HG03064 (cell line): Measurements from ENCODE around the gene RNASE12.
"Not testable (repeated sequence)": the region's sequence is repeated elsewhere in the genome, so short reads cannot be mapped to it uniquely, and the experiment has no call there.

ENCODE experiments used
- ATAC-seq: cut with Tn5 transposase; IDR thresholded peaks from one replicate; pipeline ENCODE4 v1.9.1; 2021; ENCODE audit warnings: low read depth; ENCODE audit not compliant: unreplicated experiment

Gene RNASE12, protein sequence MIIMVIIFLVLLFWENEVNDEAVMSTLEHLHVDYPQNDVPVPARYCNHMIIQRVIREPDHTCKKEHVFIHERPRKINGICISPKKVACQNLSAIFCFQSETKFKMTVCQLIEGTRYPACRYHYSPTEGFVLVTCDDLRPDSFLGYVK

DNA sequence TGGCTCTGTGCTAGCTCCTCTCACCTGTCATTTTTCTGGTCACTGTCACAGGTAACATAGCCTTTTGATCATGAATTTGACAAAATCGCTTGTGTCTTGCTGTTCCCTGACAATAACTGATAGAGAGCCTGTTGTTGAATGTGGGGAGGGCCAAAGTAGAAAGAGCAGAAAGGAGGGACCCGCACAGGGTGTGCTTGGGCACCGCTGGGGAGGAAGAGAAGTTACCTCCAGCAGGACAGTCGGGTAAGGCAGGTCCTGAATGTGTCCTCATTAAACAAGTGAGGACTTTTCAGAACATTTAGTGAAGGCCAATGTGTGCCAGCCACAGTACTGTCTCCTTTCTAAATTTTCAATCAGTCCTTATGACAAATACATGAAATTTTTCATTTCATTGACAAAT is at the start of gene RNASE12:
RNASE12 (minus strand) TSS at position 142 of the 400 bp plus-strand sequence. CDS start 653 bp downstream, outside the sequence.
- ATAC-seq, result no peak

DNA sequence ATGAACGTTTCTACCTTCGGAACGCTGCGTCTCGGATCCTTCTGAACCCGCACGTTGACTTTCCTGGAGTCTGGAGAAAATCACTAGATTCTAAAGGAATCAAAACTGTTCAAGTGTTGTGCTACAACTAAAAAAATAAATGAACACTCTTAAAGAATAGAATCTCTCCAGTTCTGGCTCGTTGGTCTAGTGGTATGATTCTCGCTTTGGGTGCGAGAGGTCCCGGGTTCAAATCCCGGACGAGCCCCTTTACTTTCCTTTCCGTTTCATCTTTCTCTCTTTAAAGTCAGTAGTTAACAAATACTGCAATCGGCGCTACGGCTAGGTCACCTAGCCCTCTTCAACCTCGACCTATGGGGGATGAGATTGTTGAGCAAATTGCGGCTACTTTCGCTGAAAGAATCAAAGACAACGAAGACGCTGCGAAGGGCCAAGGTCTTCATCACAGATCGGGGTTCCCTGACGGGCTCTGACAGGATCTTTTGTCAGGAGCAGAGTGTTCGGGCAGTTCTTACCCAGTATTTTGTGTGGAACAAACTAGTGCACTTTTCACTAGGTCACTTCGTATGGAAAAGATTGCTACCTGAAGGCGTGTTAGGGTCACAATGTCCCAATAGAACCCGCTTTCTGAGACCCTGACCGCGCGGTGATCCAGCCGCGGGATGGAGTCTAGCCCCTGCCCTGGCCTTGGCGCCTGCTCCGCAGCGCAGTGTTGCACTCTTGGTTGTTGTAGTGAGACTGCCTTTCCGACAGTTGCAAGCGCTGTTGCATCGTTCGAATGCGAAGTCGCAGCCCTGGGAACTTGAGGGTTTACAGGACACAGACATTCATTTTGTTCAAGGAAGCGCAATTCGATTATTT is 41.9 kb upstream of the RNASE12 start:
- no peak for ATAC-seq

DNA sequence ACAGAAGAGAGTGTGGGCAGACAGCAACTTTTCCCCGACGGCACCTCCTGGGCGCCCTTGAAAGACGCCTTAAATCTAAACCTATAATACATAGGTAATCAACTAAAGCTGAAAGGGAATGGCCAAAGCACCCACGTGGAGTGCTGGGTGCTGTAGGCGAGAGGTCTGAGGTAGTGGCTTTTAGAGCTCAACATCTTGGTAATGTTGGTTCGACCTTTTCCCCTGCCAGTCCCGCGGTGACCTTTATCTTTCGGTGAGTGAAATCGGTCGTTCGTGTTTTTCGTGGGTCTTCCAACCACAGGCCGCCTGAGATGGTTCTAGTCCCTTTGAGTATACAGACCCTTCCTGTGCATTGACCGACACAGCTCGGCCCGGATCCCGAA is 41.3 kb upstream of the RNASE12 start:
- ATAC-seq, result no peak

DNA sequence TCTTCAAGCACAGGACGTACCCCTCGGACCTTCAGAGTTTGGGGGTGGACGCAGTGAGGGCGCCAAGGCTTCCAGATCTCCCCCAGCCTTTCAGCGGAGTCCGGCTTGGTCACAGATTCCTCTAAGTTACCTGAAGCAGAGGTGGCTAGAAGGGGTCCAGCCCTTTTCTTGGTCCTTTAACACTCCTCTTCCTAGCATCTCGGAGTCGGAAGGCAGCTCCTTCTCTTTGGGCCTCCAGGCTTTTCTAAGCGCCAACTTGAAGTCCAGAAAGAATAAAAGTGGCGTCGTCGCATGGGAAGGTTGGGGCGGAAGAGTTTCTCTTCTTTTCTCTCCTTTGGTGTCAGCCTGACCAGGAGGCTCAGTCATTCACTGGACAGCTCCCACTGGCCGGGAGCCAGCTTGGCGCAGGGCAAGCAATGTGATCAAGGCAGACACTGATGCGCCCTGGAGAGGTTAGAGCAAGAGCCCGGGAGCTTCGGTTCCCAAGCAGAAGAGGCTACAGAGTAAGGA is 40.8 kb upstream of the RNASE12 start:
- no peak for ATAC-seq

DNA sequence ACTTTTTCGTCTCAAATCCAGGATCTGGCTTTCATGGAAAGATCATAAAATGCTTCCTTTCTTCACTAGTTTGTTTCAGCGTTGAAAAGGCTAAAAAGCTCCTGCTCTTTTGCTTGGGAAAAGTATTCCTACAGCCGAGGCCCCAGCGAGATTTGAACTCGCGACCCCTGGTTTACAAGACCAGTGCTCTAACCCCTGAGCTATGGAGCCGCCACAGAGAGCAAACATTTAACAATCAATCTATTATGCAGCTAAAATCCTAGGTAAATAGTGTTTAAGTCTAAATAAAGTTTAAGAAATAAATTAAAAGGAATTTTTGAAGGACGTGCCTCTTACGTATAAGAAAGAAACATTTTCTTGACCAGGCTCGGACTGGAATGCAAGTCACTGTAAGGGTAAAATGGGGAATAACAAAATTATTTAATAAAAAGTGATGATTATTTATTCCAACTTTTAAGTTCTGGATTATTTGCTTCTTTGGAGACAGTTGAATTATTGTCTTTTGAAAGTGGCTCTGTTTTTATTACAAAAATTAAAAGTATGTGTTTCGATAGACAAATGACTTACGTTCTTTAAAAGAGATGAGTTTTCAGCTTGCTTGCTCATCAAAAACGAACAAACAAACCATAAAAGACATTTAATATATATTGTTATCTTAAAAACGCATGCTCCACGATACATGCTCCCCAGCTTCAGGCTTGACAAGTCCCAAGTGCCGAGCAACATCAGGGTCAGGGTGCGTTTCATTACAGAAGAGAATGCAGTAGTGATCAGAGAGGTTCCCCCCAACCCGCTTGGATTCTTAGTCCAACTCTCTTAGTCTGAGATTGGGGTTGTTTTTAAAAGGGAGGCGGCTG is 40.1 kb upstream of the RNASE12 start:
- no peak for ATAC-seq

GRCh38 chr14:20630340-20631022 is 39.3 kb upstream of the RNASE12 start:
- no peak for ATAC-seq

- ATAC-seq, result no peak
Measured at GRCh38 chr14:20628063-20628854, 37.1 kb upstream of the RNASE12 start.

GRCh38 chr14:20627346-20628027 is 36.3 kb upstream of the RNASE12 start:
- ATAC-seq, result no peak

DNA sequence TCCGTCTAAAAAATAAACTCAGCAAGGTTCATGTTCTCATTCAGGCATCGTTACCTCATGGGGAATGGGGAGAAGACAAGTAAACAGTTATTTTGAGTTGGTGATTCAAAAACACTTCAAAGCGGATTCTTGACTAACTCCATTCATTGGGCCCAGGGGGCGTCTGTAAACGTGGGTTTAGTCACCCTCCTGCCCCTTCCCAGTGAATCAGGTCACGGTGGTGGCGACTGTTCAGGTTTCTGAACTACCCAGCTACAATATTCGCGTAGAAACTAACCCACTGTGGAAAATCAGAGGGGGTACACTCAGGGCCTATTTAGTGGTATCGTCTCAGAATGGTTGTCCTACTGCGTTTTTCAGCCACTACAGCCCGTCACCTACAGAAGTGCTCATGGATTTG is 35.1 kb upstream of the RNASE12 start:
- ATAC-seq, result no peak

DNA sequence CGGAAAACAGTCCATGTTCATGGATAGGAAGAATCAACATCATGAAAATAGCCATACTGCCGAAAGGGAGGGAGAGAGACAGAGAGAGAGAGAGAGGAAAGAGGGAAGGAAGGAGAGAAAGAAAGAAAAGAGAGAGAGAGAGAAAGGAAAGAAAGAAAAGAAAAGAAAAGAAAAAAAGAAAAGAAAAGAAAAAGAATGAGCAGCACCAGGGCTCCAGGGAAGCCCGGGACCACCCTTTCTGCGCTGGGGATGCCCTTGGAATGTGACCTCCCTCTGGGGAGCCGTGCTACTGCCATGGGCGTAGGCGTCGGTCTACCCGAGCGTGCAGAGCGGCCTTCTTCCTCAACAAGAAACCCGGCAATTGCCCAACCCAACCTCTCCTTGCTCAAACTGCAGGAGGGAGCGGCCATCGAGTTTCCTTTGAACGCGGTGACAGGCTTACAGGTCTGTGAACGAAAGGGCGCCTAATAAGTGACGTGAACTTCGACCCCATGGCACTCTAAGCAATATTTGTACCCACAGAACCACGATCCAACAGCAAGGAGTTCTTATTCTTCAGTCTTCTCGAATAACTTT is 33.4 kb upstream of the RNASE12 start:
- no peak for ATAC-seq

DNA sequence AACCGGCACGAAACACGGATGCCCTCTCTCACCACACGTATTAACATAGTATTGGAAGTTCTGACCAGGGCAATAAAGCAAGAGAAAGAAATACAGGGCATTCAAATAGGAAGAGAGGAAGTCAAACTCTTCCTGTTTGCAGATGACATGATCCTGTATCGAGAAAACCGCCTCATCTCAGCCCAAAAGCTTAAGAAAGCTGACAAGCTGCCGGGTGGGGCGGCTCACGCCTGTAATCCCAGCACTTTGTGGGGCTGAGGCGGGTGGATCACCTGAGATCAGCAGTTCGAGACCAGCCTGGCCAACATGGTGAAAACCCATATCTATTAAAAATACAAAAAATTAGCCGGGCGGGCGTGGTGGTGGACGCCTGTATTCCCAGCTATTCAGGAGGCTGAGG is 32.6 kb upstream of the RNASE12 start:
- no peak for ATAC-seq

DNA sequence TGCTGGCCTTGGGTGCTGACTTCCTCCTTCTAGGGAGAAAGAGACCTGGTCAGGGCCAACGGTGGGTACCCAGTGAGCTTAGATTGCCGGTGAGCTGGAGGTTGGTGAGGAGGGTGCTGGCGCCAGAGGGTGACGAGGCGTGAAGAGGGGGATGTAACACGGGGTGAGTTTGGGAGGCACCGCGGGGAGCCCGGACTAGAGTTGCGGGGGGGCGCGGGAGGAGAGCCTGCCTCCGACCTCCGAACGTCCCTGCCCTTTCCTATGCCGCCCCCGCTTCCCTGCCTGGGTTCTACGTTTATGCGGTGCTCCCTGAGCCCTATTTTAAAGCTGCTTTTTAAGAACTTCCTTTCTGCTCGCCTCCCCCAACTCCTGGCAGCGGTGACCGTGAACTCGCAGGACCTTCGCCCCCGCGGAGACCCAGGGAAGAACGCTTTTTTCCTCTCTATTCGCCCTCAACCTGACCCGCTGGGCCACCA is 31.7 kb upstream of the RNASE12 start:
- no peak for ATAC-seq

DNA sequence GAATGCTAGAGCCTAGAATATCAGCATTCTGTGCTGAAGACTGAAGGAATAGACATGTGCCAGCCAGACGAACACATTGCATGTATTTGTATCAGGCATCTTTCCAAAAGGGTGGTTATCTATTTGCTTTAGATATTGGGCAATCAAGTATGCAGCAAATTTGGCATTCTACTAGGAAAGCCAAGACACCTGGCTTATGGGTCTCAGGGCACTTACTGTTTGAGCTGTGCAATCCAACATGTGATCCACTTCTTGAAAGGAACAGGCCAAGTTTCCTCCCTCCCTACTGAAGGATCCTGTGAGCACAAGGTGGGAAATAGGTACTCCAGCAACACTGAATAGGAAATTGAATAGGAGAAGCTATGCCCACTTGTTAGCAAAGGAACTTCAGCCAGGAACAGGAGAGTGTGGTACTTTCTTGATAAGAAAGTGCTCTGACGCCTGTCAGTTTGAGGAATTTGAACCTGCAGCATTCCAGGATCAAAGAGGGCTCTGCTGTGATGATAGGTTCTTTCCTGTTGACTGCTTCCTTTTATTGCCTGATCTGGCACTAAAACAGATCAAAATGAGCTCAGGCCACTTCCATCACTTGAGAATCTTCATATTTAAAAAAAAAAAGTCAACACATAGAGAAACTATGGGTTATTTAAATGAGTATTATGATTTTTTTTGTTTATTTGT is 29.8 kb upstream of the RNASE12 start:
- no peak for ATAC-seq

- ATAC-seq, result not testable (repeated sequence)
Measured at GRCh38 chr14:20619688-20620087, 28.5 kb upstream of the RNASE12 start.

DNA sequence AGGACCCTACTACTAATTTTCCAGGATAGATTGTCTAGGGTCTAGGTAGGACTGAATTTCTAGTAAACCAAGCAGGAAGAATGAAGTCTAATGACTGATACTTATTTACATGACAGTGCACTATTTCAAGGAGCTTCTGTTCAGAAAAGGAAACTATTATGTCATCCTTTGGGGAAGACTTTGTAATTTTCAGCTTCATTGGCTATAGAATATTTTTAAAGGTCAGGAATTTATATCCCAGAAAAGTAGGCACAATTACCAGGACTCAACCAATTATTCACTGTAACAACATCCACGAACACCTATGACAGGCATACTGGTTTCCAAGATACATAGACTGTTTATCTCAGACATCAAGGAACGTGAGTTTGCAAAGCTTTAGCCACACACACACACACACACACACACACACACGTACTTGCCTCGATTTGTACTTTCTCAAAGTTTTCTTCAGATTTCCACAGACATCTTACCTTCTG is 27.1 kb upstream of the RNASE12 start:
- no peak for ATAC-seq

DNA sequence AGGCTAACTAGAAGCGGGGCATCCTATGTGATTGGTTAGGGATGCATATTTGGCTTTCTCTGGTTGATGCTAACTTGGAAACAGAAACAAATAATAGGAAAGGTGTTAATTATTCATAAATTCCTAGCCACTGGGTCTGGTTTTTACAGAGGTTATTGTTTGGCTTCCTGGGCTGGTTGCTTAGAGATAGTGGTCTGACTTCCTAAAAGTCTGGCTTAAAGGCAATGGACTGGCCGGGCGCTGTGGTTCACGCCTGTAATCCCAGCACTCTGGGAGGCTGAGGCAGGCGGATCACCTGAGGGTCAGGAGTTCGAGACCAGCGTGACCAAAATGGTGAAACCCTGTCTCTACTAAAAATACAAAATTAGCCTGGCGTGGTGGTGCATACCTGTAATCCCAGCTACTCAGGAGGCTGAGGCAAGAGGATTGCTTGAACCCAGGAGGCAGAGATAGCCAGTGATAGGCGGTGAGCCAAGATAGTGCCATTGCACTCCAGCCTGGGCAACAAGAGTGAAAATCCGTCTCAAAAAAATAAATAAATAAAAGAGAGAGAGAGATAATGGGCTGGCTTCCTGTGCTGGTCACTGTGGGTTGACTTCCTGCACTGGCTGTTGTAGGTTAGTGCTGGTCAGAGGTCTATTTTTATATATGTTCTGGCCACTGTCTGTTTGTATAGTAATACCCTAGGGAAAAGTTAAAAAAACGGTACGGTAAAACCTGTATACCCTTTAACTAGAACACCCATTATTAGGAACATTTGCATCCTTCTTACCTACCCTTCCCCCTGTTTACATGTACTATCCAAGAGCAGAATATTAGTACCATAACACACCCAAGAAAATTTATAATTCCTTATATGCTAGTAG is 26.2 kb upstream of the RNASE12 start:
- peak; percentile 40 for ATAC-seq

- ATAC-seq, result no peak
Measured at GRCh38 chr14:20615996-20616395, 24.8 kb upstream of the RNASE12 start.
